Muscle of leg (tissue), 11 donors: Measurements from ENCODE around the gene TH. TPM values are rescaled to one million over a fixed set of nuclear protein-coding genes. Genes with fewer than 3 reads are reported as not detected.
A peak's percentile ranks its signal among the peaks of the same experiment; 100 is the strongest.

Source experiments
- DNase-seq: peaks from one replicate; pipeline ENCODE4 v3.0.0; 2013
- H3K27ac ChIP-seq: one replicate; pipeline ENCODE4 v1.5.1; 2013; ENCODE audit warnings: mild to moderate bottlenecking, low read length, control low read depth
- H3K27me3 ChIP-seq: one replicate; pipeline ENCODE4 v1.6.1; 2013; ENCODE audit warnings: low read length; ENCODE audit not compliant: control insufficient read depth, insufficient read depth
- H3K36me3 ChIP-seq: one replicate; pipeline ENCODE4 v1.6.1; 2013; ENCODE audit warnings: low read length; ENCODE audit not compliant: control insufficient read depth, insufficient read depth
- H3K4me1 ChIP-seq: one replicate; pipeline ENCODE4 v1.6.1; 2013; ENCODE audit warnings: low read length; ENCODE audit not compliant: control insufficient read depth, insufficient read depth
- H3K4me3 ChIP-seq: one replicate; pipeline ENCODE4 v1.5.1; 2013; ENCODE audit warnings: low read length, control low read depth
- H3K9me3 ChIP-seq: replicated peaks from 2 replicates; pipeline ENCODE4 v1.6.1; 2013; ENCODE audit warnings: low read depth, low read length; ENCODE audit not compliant: control insufficient read depth
- WGBS: methylation state at CpG from one replicate; pipeline ENCODE4 v1.1.5; 2013; ENCODE audit warnings: missing lambda C conversion rate; ENCODE audit not compliant: insufficient coverage; 5-methylcytosine and 5-hydroxymethylcytosine counted together
- polyA plus RNA-seq, 8 donors: library from polyadenylated mRNA; unstranded; fragments of 120-200 nt; gene quantifications; one replicate each; pipeline versions ENCODE4 v1.2.1 to v1.2.3, GENCODE V29; 2013; ENCODE audit warnings: inconsistent platforms in 1 of 8, low replicate concordance in 1 of 8; ENCODE audit not compliant: insufficient read length in 8 of 8, insufficient read depth in 1 of 8
- total RNA-seq: library from RNA; stranded (reverse); fragments of 120-200 nt; gene quantifications from one replicate; pipeline ENCODE4 v1.2.4, GENCODE V29; 2013

Gene TH
- total and polyA plus RNA-seq, 9 donors: 0.33 to 1.2 (median 0.58) TPM

DNA sequence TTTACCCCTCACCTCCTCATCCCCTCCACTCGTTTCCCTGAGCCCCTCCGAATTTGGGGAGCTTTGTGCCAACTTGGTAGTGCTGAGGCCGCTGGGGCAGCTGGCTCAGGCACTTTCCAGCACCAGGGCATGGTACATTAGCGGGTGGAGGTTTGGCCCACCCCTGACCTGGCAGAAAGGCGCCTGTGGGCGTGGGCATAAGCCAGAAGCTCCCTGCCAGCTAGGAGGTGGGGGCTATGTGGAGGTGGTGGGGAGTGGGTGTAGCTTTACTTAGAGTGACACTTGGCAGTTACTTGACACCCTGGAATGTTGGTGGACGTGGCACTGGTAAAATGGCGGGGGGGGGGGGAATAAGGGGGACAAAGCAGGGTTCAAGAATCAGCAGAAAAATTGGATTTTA lies 22.2 kb downstream of the TH start:
- DNase-seq: peak; percentile 73
- Histone ChIP-seq H3K36me3 (peaks cover 10% of the 10 kb centered on the region), H3K4me3 (peak overlapping the region; percentile 38), H3K27me3 (peaks cover 36% of the 10 kb centered on the region), H3K4me1 (peaks cover 73% of the 10 kb centered on the region), H3K27ac (peak overlapping the region; percentile 89), H3K9me3 (no peaks in the 10 kb centered on the region)
- WGBS: 62% methylated on average over 7 of the region's 8 CpGs

DNA sequence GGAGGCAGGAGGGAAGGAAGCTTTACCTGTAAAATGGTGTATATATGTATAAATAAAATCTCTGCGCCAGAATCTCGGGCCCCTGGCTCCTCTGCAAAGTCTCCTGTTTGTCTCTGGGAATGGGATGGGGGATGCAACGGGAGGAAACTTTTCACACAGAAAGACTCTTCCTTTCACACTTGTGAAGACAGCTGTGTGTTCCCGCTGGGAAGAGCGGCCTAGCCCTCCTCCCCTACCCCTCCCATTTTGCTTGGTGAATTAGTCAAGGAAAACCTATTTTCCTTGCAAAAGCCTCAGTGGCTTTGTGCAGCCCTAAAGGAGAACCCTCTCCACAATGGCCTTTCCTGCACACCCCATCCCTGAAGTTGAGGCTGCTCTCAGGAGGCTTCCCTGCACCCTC lies 23.0 kb downstream of the TH start:
- Histone ChIP-seq H3K27ac (peak overlapping the region; percentile 89), H3K9me3 (no peaks in the 10 kb centered on the region), H3K4me1 (peaks cover 78% of the 10 kb centered on the region), H3K27me3 (peaks cover 45% of the 10 kb centered on the region), H3K36me3 (peaks cover 10% of the 10 kb centered on the region), H3K4me3 (peak overlapping the region; percentile 38)
- DNase-seq: peak; percentile 87
- 42% methylated on average over 2 of the region's 5 CpGs for WGBS

GRCh38 chr11:2147391-2147790 lies 24.2 kb downstream of the TH start:
- no peaks in the 10 kb centered on the region for H3K9me3 ChIP-seq
- DNase-seq: no peak
- peaks cover 57% of the 10 kb centered on the region for H3K27me3 ChIP-seq
- WGBS: 31% methylated on average over 8 of the region's 11 CpGs
- peak overlapping the region; percentile 38 for H3K4me3 ChIP-seq
- peak overlapping the region; percentile 89 for H3K27ac ChIP-seq
- H3K36me3 ChIP-seq: peaks cover 10% of the 10 kb centered on the region
- H3K4me1 ChIP-seq: peaks cover 80% of the 10 kb centered on the region

DNA sequence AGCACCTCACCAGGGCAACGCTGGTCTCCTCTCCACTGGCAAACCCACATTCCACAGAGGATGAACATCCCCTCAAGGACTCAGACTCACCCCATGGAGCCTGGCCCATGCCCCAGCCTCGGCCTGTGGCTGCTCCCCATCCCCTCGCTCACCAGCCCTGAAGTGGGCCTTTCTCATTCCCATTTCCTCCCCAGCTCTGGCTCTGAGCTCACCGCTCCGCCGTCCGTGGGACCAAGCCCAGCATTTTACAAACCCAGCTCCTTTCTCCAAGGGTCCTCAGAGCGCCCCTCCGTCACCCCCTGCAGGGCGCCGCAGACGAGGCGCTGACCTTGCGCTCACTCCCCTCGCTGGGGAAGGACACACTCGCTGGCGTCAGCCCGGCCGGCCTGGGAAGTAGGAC lies 25.6 kb downstream of the TH start:
- Histone ChIP-seq H3K4me1 (peaks cover 69% of the 10 kb centered on the region), H3K4me3 (peak overlapping the region; percentile 38), H3K27ac (peak overlapping the region; percentile 89), H3K27me3 (peaks cover 69% of the 10 kb centered on the region), H3K9me3 (no peaks in the 10 kb centered on the region), H3K36me3 (peaks cover 10% of the 10 kb centered on the region)
- no peak for DNase-seq
- 31% methylated on average over 11 of the region's 19 CpGs for WGBS

DNA sequence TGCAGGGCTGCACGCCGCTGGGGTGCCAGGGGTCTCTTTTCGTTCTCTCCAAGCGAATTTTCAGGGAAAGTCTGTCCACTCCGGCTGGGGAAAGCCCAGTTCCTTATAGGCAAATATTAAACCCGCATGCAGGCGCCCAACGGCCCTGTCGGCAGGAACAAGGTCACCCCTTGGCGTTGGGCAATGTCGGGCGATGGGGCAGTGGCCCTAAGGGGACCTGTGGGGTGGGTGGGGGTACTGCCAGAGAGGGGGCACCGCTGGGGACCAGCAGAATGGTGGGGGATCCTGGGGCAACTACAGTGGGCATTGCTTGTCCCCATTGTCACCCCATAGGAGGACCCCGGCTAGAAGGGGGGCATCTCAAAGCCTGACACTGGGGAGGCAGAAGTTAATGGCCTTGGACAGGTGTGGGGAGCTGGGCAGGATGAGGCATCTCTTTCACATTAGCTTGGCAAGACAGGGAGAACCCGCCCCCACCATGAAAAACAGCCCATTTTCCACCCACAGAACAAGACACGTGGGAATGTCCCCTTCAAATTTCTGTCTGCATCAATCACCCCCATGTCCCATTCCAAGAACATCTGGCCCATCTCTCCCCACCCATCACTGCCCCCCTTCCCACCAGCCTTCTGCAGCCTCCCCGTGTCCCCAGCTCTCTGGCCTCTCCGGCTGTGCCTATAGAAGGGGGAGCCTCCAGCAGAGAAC lies 26.9 kb downstream of the TH start:
- Histone ChIP-seq H3K27ac (peak overlapping the region; percentile 89), H3K4me3 (peak overlapping the region; percentile 66), H3K4me1 (peaks cover 57% of the 10 kb centered on the region), H3K9me3 (no peaks in the 10 kb centered on the region), H3K36me3 (peaks cover 10% of the 10 kb centered on the region), H3K27me3 (peaks cover 81% of the 10 kb centered on the region)
- 12% methylated on average over 9 of the region's 18 CpGs for WGBS
- peak; percentile 74 for DNase-seq

DNA sequence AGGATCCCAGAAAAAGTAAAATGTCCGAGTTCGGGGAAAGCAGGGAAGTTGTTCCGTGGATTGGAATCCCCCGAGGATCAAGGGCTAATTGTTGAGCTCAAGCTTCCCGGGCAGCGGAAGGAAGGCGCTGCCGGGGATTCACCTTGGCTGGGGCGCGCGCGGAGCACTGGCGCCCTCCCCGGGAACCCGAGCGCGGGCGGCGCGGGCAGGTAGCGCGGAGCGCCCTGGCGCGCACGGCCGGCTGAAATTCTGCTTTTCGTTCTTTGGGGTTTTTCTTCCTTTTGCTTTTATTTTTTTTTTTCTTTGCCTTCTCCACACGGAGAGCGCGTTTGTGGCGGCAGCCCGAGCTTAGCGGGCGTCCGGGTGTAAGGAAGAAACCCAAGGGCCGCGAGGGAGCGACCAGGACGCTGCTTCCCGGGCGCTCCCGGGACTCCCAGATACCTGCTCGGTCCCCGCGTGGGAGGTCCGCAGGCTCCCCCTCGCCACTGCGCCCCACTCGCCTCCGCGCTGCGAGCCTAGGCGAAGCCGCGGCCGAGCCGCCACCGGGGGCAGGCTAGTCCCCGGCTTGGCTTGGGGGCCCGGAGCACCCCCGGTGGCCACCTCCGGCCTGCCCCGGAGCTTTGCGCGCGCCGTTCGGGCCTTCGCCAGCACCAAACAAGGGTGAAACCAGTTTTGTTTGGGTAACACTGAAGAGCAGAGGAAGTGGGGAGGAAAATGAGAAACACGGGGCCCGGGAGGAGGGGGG lies 27.6 kb downstream of the TH start:
- DNase-seq: peak; percentile 61
- 3% methylated on average over 67 of the region's 72 CpGs for WGBS

GRCh38 chr11:2143477-2143798 lies 28.2 kb downstream of the TH start:
- H3K36me3 ChIP-seq: peaks cover 10% of the 10 kb centered on the region
- WGBS: 6% methylated on average over 12 of the region's 12 CpGs
- peak overlapping the region; percentile 89 for H3K27ac ChIP-seq
- peak overlapping the region; percentile 66 for H3K4me3 ChIP-seq
- DNase-seq: no peak
- H3K27me3 ChIP-seq: peaks cover 80% of the 10 kb centered on the region
- no peaks in the 10 kb centered on the region for H3K9me3 ChIP-seq
- H3K4me1 ChIP-seq: peaks cover 47% of the 10 kb centered on the region

More for the DNA sequence above, 27.6 kb downstream of the TH start:
- H3K27me3 ChIP-seq: peaks cover 81% of the 10 kb centered on the region
- H3K9me3 ChIP-seq: no peaks in the 10 kb centered on the region
- peaks cover 52% of the 10 kb centered on the region for H3K4me1 ChIP-seq
- peak overlapping the region; percentile 89 for H3K27ac ChIP-seq
- H3K36me3 ChIP-seq: peaks cover 10% of the 10 kb centered on the region
- H3K4me3 ChIP-seq: peak overlapping the region; percentile 66

GRCh38 chr11:2142762-2143202 lies 28.8 kb downstream of the TH start:
- peak overlapping the region; percentile 89 for H3K27ac ChIP-seq
- WGBS: 44% methylated on average over 4 of the region's 6 CpGs
- no peaks in the 10 kb centered on the region for H3K9me3 ChIP-seq
- peak overlapping the region; percentile 66 for H3K4me3 ChIP-seq
- H3K36me3 ChIP-seq: peaks cover 5% of the 10 kb centered on the region
- DNase-seq: no peak
- peaks cover 40% of the 10 kb centered on the region for H3K4me1 ChIP-seq
- H3K27me3 ChIP-seq: peaks cover 82% of the 10 kb centered on the region

- peaks cover 40% of the 10 kb centered on the region for H3K4me1 ChIP-seq
- peaks cover 7% of the 10 kb centered on the region for H3K36me3 ChIP-seq
- no peaks in the 10 kb centered on the region for H3K9me3 ChIP-seq
- H3K27me3 ChIP-seq: peaks cover 86% of the 10 kb centered on the region
- H3K27ac ChIP-seq: peak overlapping the region; percentile 89
- no peak for DNase-seq
- peak overlapping the region; percentile 66 for H3K4me3 ChIP-seq
- 38% methylated on average over 5 of the region's 5 CpGs for WGBS
These were observed 29.3 kb downstream of the TH start for GRCh38 chr11:2142300-2142759.
